Subcutaneous abdominal adipose tissue (tissue), 5 donors: ENCODE results near the gene ISX.

Experiments used
- H3K27ac ChIP-seq: one replicate; pipeline ENCODE4 v1.7.0; 2013; ENCODE audit warnings: low read depth, mild to moderate bottlenecking, inconsistent platforms, low read length, moderate library complexity
- H3K27me3 ChIP-seq, 5 donors: one replicate each; pipeline ENCODE4 v1.7.0; 2013; ENCODE audit warnings: low read length in 5 of 5, inconsistent platforms in 1 of 5; ENCODE audit not compliant: control insufficient read depth in 5 of 5, insufficient read depth in 4 of 5
- H3K36me3 ChIP-seq, 5 donors: one replicate each; pipeline ENCODE4 v1.7.0; 2013; ENCODE audit warnings: low read length in 5 of 5; ENCODE audit not compliant: control insufficient read depth in 5 of 5, insufficient read depth in 5 of 5
- H3K4me1 ChIP-seq, 5 donors: one replicate each; pipeline ENCODE4 v1.7.0; 2013; ENCODE audit warnings: low read length in 5 of 5, mild to moderate bottlenecking in 3 of 5, moderate library complexity in 1 of 5; ENCODE audit not compliant: control insufficient read depth in 5 of 5, insufficient read depth in 5 of 5
- H3K4me3 ChIP-seq, 5 donors: one replicate each; pipeline ENCODE4 v1.7.0; 2013; ENCODE audit warnings: low read length in 5 of 5, low read depth in 1 of 5
- H3K9ac ChIP-seq, 5 donors: one replicate each; pipeline ENCODE4 v1.7.0; 2013; ENCODE audit warnings: low read length in 5 of 5, mild to moderate bottlenecking in 4 of 5, moderate library complexity in 3 of 5
- H3K9me3 ChIP-seq, 5 donors: one replicate each; pipeline ENCODE4 v1.7.0; 2013; ENCODE audit warnings: low read length in 5 of 5; ENCODE audit not compliant: control insufficient read depth in 5 of 5
- donor health status: healthy.
- donor health status: healthy.
- donor health status: healthy.
- donor health status: healthy.
- donor health status: healthy.

The ISX gene

GRCh38 chr22:35033635-35034296 lies 32.2 kb upstream of the ISX start:
- no peak overlapping the region for H3K4me3 ChIP-seq
- H3K27me3 ChIP-seq = peaks cover 0 to 15% (median 5%) of the 10 kb centered on the region in 5 donors
- H3K27ac ChIP-seq = no peak overlapping the region
- H3K9ac ChIP-seq = no peak overlapping the region
- no peaks in the 10 kb centered on the region for H3K4me1 ChIP-seq
- H3K9me3 ChIP-seq = no peaks in the 10 kb centered on the region
- no peaks in the 10 kb centered on the region for H3K36me3 ChIP-seq

DNA sequence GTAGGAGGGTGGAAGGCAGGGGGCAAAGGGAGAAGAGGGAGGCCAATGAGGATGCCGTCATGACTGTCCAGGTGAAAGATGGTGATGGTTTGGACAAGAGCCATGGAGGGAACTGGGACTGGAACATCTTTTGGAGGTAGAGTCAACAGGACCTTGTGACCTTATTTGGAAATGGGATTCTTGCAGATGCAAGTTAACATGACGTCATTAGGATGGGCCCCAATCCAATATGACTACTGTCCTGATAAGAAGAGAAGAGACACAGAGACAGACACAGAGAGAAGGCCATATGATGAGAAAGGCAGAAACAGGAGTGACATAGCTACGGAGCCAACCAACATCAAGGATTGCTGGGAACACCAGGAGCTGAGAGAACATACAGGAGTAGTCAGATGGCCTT lies 31.0 kb upstream of the ISX start:
- Histone ChIP-seq H3K9ac (no peak overlapping the region), H3K27ac (no peak overlapping the region), H3K36me3 (no peaks in the 10 kb centered on the region), H3K27me3 (peaks cover 0 to 20% (median 5%) of the 10 kb centered on the region in 5 donors), H3K4me1 (no peaks in the 10 kb centered on the region), H3K9me3 (no peaks in the 10 kb centered on the region), H3K4me3 (no peak overlapping the region)

DNA sequence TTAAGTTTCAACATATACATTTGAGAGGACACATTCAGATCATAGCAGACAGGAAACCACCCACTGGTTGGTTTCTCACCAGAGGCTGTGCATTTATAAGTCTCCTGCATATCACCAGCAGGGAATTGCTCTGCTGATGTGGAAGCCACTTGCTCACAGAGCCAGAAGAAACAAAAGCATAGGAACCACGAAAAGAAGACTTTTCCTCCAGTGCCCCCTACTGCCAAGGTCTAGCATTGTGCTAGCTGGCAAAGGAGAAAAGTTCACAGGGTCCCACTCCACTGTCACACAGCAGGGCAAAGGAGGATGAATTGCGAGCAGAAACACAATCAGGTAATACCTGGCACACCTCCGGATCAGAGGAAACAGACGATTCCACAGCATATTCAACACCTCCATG lies 28.9 kb upstream of the ISX start:
- Histone ChIP-seq H3K4me1 (no peaks in the 10 kb centered on the region), H3K9ac (no peak overlapping the region), H3K4me3 (no peak overlapping the region), H3K27ac (no peak overlapping the region), H3K9me3 (no peaks in the 10 kb centered on the region), H3K36me3 (no peaks in the 10 kb centered on the region), H3K27me3 (peaks cover 0 to 10% (median 5%) of the 10 kb centered on the region in 5 donors)

DNA sequence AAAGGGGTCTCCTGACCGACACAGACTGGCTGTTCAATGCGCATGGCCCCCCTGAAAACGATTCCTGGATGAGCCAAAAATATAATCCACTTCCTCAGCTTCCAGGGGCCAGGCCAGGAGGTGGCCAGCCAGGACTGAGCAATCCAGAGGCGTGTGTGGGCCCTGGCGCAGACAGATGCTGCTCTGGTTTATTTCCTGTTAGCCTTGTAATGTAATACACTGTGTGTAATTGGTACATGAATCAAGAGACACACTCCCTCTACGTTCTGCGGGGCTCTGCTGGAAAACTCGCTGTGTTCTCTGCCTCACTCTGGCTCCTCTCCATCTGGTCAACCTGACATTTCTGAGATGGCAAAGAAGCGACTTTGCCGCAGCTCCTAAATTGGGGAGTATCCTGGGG lies 26.3 kb upstream of the ISX start:
- Histone ChIP-seq H3K27ac (no peak overlapping the region), H3K36me3 (no peaks in the 10 kb centered on the region), H3K27me3 (peaks cover 0 to 9% (median 0%) of the 10 kb centered on the region in 5 donors), H3K9me3 (no peaks in the 10 kb centered on the region), H3K9ac (no peak overlapping the region), H3K4me1 (no peaks in the 10 kb centered on the region), H3K4me3 (no peak overlapping the region)

DNA sequence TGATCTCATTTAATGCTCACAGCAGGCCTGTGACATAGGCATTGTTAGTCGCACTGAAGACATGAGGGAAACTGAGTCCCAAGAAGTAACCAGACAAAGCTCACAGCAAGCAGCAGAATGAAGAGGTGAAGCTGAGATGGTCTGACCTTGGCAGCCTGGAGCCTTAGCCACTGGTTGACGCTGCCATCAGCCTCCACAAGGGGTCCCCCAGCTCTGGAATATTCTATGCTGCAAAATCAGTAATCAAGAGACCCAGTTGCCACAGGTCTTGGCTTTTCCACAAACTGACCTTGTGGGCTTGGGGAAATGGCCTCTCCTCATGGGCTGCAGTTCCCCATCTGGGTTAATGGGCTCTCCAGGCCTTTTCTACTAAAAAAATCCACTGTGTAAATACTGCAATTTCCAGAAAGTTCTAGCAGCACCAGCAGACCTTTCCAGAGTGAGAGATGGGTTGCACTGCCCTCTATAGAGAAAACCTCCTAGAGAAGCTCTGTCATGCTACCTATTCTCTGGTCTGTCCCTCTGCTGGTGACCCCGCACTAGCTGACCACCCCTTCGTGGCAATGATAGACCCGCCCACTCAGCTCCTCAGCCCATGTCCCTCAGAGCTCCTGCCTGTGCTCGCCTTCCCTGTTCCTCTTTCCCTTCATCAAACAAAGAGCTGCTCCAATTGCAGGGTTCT lies 22.6 kb upstream of the ISX start:
- H3K4me1 ChIP-seq = no peaks in the 10 kb centered on the region
- H3K9me3 ChIP-seq = peaks cover 0 to 7% (median 4%) of the 10 kb centered on the region in 5 donors
- H3K36me3 ChIP-seq = no peaks in the 10 kb centered on the region
- no peak overlapping the region for H3K27ac ChIP-seq
- H3K27me3 ChIP-seq = peaks cover 0 to 21% (median 0%) of the 10 kb centered on the region in 5 donors
- H3K4me3 ChIP-seq = no peak overlapping the region
- no peak overlapping the region for H3K9ac ChIP-seq

- Histone ChIP-seq H3K36me3 (no peaks in the 10 kb centered on the region), H3K4me1 (peaks cover 0 to under 1% (median 0%) of the 10 kb centered on the region in 5 donors), H3K9me3 (peaks cover 0 to 7% (median 4%) of the 10 kb centered on the region in 5 donors), H3K27me3 (peaks cover 0 to 25% (median 0%) of the 10 kb centered on the region in 5 donors), H3K4me3 (no peak overlapping the region), H3K9ac (no peak overlapping the region), H3K27ac (no peak overlapping the region)
Measured at GRCh38 chr22:35043934-35044319, 22.0 kb upstream of the ISX start.

- Histone ChIP-seq H3K27ac (no peak overlapping the region), H3K36me3 (no peaks in the 10 kb centered on the region), H3K4me1 (peaks cover 0 to 9% (median 0%) of the 10 kb centered on the region in 5 donors), H3K4me3 (no peak overlapping the region), H3K9ac (no peak overlapping the region), H3K27me3 (peaks cover 0 to 34% (median 0%) of the 10 kb centered on the region in 5 donors), H3K9me3 (peaks cover 0 to 7% (median 4%) of the 10 kb centered on the region in 5 donors)
Measured at GRCh38 chr22:35044607-35045390, 21.2 kb upstream of the ISX start.

- Histone ChIP-seq H3K9me3 (peaks cover 0 to 7% (median 4%) of the 10 kb centered on the region in 5 donors), H3K36me3 (no peaks in the 10 kb centered on the region), H3K9ac (no peak overlapping the region), H3K4me1 (peaks cover 0 to 16% (median 0%) of the 10 kb centered on the region in 5 donors), H3K27me3 (peaks cover 0 to 33% (median 0%) of the 10 kb centered on the region in 5 donors), H3K27ac (no peak overlapping the region), H3K4me3 (no peak overlapping the region)
Measured at GRCh38 chr22:35045451-35045850, 20.5 kb upstream of the ISX start.

DNA sequence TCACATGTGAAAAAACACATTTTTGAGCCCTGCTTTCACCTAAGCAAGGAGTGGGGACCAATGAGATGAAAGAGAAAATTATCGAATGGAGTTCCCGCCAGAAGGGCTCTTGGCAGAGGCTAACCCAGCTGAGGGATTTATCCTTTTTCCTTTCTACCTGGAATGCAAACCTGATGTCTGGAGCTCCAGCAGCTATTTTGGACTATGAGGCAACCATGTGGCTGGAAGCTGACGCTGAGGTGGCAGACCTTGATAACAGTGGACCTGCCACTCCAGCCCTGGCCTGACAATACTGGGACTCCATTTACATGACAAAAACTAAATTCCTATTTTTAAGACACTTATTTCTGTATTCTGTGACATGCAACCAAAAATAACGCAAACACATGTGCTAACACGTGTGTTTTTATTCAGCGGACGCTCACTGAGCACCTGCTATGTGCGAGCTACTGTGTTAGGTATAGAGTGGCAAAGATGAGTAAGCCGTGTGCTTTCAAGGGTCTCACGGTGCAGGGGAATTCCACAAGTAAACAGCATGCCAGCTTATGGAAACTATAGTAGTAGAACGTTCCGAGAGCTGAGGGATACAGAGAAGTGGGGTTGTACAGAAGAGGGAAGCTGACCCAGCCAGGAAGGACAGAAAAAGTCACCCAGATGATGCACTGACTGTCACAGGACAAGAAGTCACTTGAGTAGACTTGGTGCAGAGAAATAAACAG lies 19.1 kb upstream of the ISX start:
- Histone ChIP-seq H3K4me1 (peaks cover 0 to 16% (median 0%) of the 10 kb centered on the region in 5 donors), H3K27ac (no peak overlapping the region), H3K27me3 (peaks cover 0 to 33% (median 0%) of the 10 kb centered on the region in 5 donors), H3K9me3 (peaks cover 0 to 7% (median 4%) of the 10 kb centered on the region in 5 donors), H3K9ac (no peak overlapping the region), H3K36me3 (no peaks in the 10 kb centered on the region), H3K4me3 (no peak overlapping the region)
